Brain microvascular endothelial cell (primary cell): ENCODE data around the gene CYYR1.
A peak's percentile ranks its signal among the peaks of the same experiment; 100 is the strongest.

Experiments
- DNase-seq: peaks from one replicate; pipeline ENCODE4 v3.0.0-alpha.2; 2020
- H3K27ac ChIP-seq: fragments of 250-450 bp; sonication (Bioruptor Pico); 2 replicates; pipeline ENCODE4 v1.5.1; 2020; ENCODE audit warnings: mild to moderate bottlenecking, moderate library complexity
- H3K27me3 ChIP-seq: fragments of 250-450 bp; sonication (Bioruptor Pico); replicated peaks from 2 replicates; pipeline ENCODE4 v1.5.1; 2020; ENCODE audit warnings: mild to moderate bottlenecking
- H3K36me3 ChIP-seq: fragments of 250-450 bp; sonication (Bioruptor Pico); replicated peaks from 2 replicates; pipeline ENCODE4 v1.5.1; 2020; ENCODE audit warnings: mild to moderate bottlenecking
- H3K4me3 ChIP-seq: 2 replicates; pipeline ENCODE4 v1.5.1; 2011; ENCODE audit warnings: low read depth, mild to moderate bottlenecking, control low read depth, low read length, moderate library complexity
- in situ Hi-C: cut with HindIII; loops from 2 replicates; pipeline ENCODE4 v1.10.0; 2017; ENCODE audit warnings: low sequenced_read_pairs, low pct_ligation_motif_present
- TF ChIP-seq, protein P1 (sequence below): IDR thresholded peaks from 2 replicates; pipeline ENCODE4 v1.5.1; 2011; ENCODE audit warnings: low read depth, mild to moderate bottlenecking, moderate library complexity, low read length, control low read depth, inconsistent platforms; ENCODE audit errors: missing control alignments

Gene CYYR1

GRCh38 chr21:26449161-26449560, 123.9 kb downstream of the CYYR1 start:
- Histone ChIP-seq H3K27me3 (no peaks in the 10 kb centered on the region), H3K27ac (peak overlapping the region; percentile 82), H3K36me3 (no peaks in the 10 kb centered on the region), H3K4me3 (no peak overlapping the region)
- peak; percentile 37 for DNase-seq
- in situ Hi-C loops, result no loop called here
- TF ChIP-seq, protein P1, sequence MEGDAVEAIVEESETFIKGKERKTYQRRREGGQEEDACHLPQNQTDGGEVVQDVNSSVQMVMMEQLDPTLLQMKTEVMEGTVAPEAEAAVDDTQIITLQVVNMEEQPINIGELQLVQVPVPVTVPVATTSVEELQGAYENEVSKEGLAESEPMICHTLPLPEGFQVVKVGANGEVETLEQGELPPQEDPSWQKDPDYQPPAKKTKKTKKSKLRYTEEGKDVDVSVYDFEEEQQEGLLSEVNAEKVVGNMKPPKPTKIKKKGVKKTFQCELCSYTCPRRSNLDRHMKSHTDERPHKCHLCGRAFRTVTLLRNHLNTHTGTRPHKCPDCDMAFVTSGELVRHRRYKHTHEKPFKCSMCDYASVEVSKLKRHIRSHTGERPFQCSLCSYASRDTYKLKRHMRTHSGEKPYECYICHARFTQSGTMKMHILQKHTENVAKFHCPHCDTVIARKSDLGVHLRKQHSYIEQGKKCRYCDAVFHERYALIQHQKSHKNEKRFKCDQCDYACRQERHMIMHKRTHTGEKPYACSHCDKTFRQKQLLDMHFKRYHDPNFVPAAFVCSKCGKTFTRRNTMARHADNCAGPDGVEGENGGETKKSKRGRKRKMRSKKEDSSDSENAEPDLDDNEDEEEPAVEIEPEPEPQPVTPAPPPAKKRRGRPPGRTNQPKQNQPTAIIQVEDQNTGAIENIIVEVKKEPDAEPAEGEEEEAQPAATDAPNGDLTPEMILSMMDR, result no peak

GRCh38 chr21:26448751-26449150, 124.3 kb downstream of the CYYR1 start:
- Histone ChIP-seq H3K4me3 (no peak overlapping the region), H3K27me3 (no peaks in the 10 kb centered on the region), H3K36me3 (no peaks in the 10 kb centered on the region), H3K27ac (peak overlapping the region; percentile 82)
- TF ChIP-seq, protein P1, result no peak
- peak; percentile 43 for DNase-seq
- in situ Hi-C loops, result no loop called here

DNA sequence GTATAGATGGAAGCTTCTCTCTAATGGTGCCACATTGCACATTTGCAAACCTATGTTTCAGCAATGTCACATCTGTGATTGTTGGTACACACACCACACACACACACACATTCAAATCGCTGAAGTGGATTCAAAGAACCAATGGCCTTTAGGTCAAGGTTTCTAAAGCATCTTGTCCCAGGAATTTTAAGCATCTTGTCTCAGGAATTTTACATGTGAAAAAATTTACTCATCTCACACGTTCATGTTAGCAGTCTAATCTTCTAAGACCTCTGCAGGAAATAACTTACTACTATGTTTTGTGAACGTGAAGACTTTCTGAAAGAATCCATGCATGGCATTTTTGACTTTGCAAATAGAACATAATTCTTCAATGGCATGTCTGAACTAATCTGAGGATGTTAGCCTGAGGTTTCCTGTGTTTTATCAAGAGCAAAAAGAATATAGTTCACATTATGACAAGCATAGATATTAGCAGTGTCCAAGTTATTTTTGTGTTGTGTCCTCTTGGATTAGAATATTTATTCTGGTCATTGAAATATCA, 125.1 kb downstream of the CYYR1 start:
- Histone ChIP-seq H3K4me3 (no peak overlapping the region), H3K27me3 (no peaks in the 10 kb centered on the region), H3K27ac (no peak overlapping the region), H3K36me3 (no peaks in the 10 kb centered on the region)
- no peak for DNase-seq
- in situ Hi-C loops, result no loop called here
- TF ChIP-seq, protein P1, result no peak

DNA sequence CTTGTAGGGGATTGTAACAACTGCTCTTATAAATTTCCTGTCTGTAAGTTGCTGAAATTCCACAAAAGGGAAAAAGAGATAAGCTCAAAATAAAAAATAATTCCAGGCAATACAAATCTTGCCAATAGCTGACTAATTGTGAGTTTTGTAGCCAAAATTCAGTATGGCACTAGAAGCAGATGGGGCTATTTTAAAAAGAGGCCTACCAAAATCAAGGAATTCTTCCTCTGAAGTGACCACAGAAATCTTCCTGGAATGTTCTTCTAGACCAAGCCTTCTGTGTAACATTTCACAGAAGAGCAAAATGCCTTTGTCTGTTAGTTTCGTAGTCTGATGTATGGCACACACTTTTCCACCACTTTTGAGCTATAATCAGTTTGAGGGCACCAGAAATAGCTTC, 127.6 kb downstream of the CYYR1 start:
- Histone ChIP-seq H3K4me3 (no peak overlapping the region), H3K36me3 (no peaks in the 10 kb centered on the region), H3K27me3 (no peaks in the 10 kb centered on the region), H3K27ac (no peak overlapping the region)
- TF ChIP-seq, protein P1, result no peak
- no peak for DNase-seq
- in situ Hi-C loops, result no loop called here

DNA sequence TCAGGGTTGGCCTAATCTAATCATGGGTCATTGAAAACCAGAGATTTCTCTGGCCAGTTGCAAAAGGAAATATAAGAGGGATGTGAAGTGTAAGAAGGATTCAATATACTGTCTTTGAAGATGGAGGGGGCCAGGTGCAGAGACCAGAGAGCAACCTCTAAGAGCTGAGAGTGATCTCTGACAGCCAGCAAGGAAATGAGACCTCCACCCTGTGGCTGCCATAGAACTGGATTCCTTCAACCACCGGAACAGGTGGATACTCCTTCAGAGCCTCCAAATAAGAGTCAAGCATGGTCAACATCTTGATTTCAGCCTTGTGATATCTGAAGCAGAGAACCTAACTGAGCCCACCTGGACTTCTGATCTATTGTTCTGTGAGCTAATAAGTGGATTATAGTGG, 128.4 kb downstream of the CYYR1 start:
- no peak for DNase-seq
- Histone ChIP-seq H3K27ac (no peak overlapping the region), H3K4me3 (no peak overlapping the region), H3K27me3 (no peaks in the 10 kb centered on the region), H3K36me3 (no peaks in the 10 kb centered on the region)
- TF ChIP-seq, protein P1, result no peak
- in situ Hi-C loops, result no loop called here

DNA sequence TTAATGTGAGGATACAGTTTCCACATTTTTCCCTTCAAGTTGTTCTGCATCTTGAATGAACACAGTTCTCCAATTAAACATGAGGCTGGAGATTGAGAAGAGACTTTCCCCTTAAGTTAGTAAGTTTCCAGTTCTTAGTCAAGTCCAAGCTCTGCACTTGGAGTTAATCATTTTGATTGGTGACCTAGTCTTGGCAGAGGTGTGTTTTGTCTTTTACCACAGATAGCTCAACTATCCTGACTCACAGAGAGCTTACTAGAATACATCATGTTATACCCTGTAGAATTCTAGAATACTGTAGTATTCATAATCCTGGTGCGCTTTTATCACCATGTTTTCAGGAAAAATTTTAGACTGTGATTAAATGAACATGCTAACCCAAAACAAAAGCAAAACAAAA, 129.2 kb downstream of the CYYR1 start:
- TF ChIP-seq, protein P1, result no peak
- Histone ChIP-seq H3K27ac (no peak overlapping the region), H3K4me3 (no peak overlapping the region), H3K27me3 (no peaks in the 10 kb centered on the region), H3K36me3 (no peaks in the 10 kb centered on the region)
- in situ Hi-C loops, result no loop called here
- DNase-seq, result no peak
